ENCODE measurements around the gene TGFB1I1.
A peak's percentile ranks its signal among the peaks of the same experiment; 100 is the strongest.

- TF ChIP-seq CTCF (conservative IDR thresholded peaks at IDR 0.05; ENCODE audit: low read depth in 2 of 2) (peak; percentile 40 to 50; a peak in 3 of 4 replicates), POLR2AphosphoS5 (IDR thresholded peaks at IDR 0.05; ENCODE audit: low read depth) (peak; percentile 53), EZH2 (IDR thresholded peaks at IDR 0.05; ENCODE audit: low read depth, unreplicated experiment) (no peak), EZH2phosphoT487 (IDR thresholded peaks at IDR 0.05; ENCODE audit: unreplicated experiment) (no peak), CREB1 (CRISPR knock-in tag; IDR thresholded peaks at IDR 0.05; ENCODE audit: low read depth) (peak; percentile 92)
These were observed 12.9 kb upstream of the TGFB1I1 start, which contains the start of gene ARMC5 for GRCh38 chr16:31458844-31459686.

Data from GM23338 (cell line).